DND-41 (cell line): Measurements from ENCODE around the gene CNTNAP5.
A peak's percentile ranks its signal among the peaks of the same experiment; 100 is the strongest.

Experiments used
- EZH2 ChIP-seq: IDR thresholded peaks from 3 replicates; pipeline ENCODE4 v1.6.1; 2012; ENCODE audit warnings: borderline replicate concordance, low read depth, mild to moderate bottlenecking, moderate library complexity, low read length, inconsistent platforms; ENCODE audit not compliant: severe bottlenecking
- TF ChIP-seq, protein P1 (sequence below): IDR thresholded peaks from 2 replicates; pipeline ENCODE4 v1.5.1; 2012; ENCODE audit warnings: borderline replicate concordance, low read length, moderate library complexity, mild to moderate bottlenecking; ENCODE audit not compliant: poor library complexity, severe bottlenecking; ENCODE audit errors: extremely low read depth

DNA sequence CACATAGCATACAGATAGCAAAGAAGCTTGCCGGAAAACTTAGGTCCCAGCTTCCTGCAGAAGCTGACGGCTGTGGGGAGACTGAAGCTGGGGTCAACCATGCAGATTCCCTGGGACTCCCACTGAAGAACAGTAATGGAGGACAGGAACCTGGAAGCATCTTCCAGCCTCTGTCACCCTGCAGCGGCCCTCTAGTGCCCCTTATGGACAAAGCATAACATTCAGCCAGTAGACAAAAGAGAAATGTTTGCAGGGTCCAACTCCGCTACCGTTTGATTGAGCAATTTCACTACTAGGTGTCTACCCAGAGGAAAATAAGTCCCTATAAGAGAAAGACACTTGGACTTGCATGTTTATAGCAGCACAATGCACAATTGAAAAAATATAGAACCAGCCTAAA lies 460.6 kb downstream of the CNTNAP5 start:
- TF ChIP-seq, protein P1, sequence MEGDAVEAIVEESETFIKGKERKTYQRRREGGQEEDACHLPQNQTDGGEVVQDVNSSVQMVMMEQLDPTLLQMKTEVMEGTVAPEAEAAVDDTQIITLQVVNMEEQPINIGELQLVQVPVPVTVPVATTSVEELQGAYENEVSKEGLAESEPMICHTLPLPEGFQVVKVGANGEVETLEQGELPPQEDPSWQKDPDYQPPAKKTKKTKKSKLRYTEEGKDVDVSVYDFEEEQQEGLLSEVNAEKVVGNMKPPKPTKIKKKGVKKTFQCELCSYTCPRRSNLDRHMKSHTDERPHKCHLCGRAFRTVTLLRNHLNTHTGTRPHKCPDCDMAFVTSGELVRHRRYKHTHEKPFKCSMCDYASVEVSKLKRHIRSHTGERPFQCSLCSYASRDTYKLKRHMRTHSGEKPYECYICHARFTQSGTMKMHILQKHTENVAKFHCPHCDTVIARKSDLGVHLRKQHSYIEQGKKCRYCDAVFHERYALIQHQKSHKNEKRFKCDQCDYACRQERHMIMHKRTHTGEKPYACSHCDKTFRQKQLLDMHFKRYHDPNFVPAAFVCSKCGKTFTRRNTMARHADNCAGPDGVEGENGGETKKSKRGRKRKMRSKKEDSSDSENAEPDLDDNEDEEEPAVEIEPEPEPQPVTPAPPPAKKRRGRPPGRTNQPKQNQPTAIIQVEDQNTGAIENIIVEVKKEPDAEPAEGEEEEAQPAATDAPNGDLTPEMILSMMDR, result peak; percentile 15
- TF ChIP-seq EZH2, result no peak
